ENCODE data around the gene MAG. TPM values are rescaled to one million over a fixed set of nuclear protein-coding genes. Genes with fewer than 3 reads are reported as not detected.

The MAG gene
- total and polyA plus RNA-seq, 9 of the 15 experiments (the other 6 are each of a cell fraction or from before 2014, with no cell fraction given), result 0.11 to 10.0 (median 1.6) TPM

GRCh38 chr19:35296644-35297514, 4.9 kb downstream of the MAG start (continued):
- TF ChIP-seq MEF2D (tag; conservative IDR thresholded peaks at IDR 0.05; ENCODE audit: low read depth), result 0 out of 2 replicates have a peak, but pooled peaks have one; percentile 26
- TF ChIP-seq ZNF589 (CRISPR knock-in tag; IDR thresholded peaks at IDR 0.05; ENCODE audit: low read depth), result no peak
- TF ChIP-seq ZBTB7A (IDR thresholded peaks at IDR 0.05; ENCODE audit: borderline replicate concordance, control insufficient read depth, low read depth, low read length), result no peak
- TF ChIP-seq CBFB (CRISPR knock-in tag; IDR thresholded peaks at IDR 0.05), result no peak
- no peak for TF ChIP-seq ZNF165 (CRISPR knock-in tag; IDR thresholded peaks at IDR 0.05; ENCODE audit: borderline replicate concordance)
- TF ChIP-seq SAP30 (IDR thresholded peaks at IDR 0.05; ENCODE audit: borderline replicate concordance, insufficient read depth, low read depth, low read length, poor library complexity, severe bottlenecking), result no peak
- TF ChIP-seq TCF7L2 (IDR thresholded peaks at IDR 0.05; ENCODE audit: low read depth, low read length), result no peak
- no peak for TF ChIP-seq ZNF316 (IDR thresholded peaks at IDR 0.05)
- TF ChIP-seq SMARCA5 (IDR thresholded peaks at IDR 0.05), result 0 out of 2 replicates have a peak, but pooled peaks have one; percentile 15
- TF ChIP-seq TAF1 (IDR thresholded peaks at IDR 0.05; ENCODE audit: control insufficient read depth, extremely low read depth, insufficient read depth, low read length, severe bottlenecking), result no peak
- peak; percentile 51 for TF ChIP-seq HBP1 (CRISPR knock-in tag; IDR thresholded peaks at IDR 0.05)
- TF ChIP-seq ETS1 (conservative IDR thresholded peaks at IDR 0.05; ENCODE audit: control insufficient read depth, low read depth, low read length), result no peak
- 0 out of 2 replicates have a peak, but pooled peaks have one; percentile 36 for TF ChIP-seq HLTF (IDR thresholded peaks at IDR 0.05)
- TF ChIP-seq LARP7 (IDR thresholded peaks at IDR 0.05), result peak; percentile 58; the same call in 1 of the 2 replicates
- peak; percentile 26 for TF ChIP-seq EHMT2 (IDR thresholded peaks at IDR 0.05)
- TF ChIP-seq POLR3G (IDR thresholded peaks at IDR 0.05; ENCODE audit: extremely low read depth, insufficient read length, insufficient replicate concordance), result no peak
- peak; percentile 64; the same call in 1 of the 2 replicates for TF ChIP-seq NBN (IDR thresholded peaks at IDR 0.05; ENCODE audit: low read depth)
- TF ChIP-seq CREM (IDR thresholded peaks at IDR 0.05; ENCODE audit: low read depth), result no peak
- no peak for TF ChIP-seq RREB1 (CRISPR knock-in tag; IDR thresholded peaks at IDR 0.05)
- TF ChIP-seq HDAC1 (IDR thresholded peaks at IDR 0.05), result peak in 1 of 2 experiments; percentile 55; a peak in 2 of 4 replicates

Measured in K562 (cell line).